ENCODE measurements around the gene TEC.

Gene TEC

DNA sequence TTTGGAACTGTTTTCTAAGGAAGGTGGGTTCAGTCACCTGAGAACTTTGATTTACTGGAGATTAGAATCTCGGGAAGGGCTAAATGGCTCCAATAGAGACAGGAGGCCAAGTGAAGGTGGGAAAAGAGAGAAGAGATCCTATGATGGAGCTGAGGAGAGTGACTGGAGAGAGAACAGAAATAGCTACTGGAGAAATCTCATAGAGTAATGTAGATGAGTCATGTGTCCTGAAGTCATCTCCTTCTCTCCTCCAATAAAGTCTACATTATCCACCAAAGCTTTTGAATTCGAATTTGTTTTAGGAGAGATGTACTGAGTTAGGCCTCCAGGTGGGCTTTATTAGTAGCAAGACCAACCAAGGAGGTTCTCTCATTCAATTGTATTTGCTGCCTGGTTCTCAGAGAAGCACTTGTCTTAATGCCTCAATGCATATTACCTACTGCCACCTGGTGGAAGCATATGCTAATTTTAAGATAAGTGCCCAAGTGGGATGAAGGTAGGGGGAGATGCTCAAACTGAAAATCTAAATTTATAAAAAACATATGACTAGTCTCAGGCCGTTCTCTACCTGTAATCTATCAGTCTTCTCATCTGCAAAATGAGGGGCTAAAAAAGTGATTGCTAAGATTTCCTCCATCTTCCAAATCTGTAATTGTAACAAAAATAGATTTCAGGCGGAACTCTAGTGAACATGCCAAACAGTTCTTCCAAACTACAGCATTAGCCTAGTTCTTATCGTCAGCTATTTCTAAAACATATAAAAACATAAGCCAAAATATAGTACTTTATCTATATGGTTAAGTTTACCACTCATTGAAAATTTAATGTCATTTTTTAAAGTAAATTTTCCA is 160.0 kb downstream of the TEC start:
- H3K4me3 ChIP-seq (ENCODE audit: low read depth, low read length), result no peak overlapping the region
- DNase-seq (ENCODE audit: low read depth), result no peak

DNA sequence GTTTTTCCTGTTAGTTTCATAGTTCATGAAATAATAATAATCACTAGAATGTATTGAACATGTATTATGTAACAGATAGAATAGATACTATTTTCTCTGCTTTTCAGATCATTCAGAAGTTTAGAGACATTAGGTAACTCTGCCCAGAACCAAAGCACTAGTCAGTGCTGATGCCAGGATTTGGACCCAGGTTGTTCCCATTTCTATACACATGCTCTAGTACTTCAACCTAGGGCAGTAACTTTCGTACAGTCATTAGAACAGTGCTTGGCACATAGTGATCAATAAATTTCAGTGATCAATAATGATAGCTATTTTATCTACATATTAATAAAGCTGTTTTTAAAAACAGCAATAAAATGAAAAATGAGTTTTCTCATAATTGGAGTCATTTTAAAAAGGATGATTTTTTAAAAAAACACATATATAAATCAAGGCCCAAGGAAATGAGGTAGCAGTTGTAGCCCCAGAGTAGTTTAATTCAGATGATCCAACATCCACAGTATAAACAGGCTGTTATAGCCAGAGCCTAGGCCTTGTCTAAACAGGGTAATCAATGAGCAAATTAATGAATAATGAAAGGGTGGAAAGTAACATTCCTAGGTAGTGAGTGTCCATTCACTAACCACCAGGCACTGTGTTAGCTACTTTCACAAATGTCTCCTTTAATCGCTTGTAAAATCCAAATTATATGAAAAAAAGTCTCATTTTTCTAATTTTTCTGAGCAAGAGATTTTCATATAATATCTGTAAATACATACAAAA is 161.1 kb downstream of the TEC start:
- H3K4me3 ChIP-seq (ENCODE audit: low read depth, low read length), result no peak overlapping the region
- DNase-seq (ENCODE audit: low read depth), result no peak

GRCh38 chr4:48105230-48105629 is 164.4 kb downstream of the TEC start:
- no peak for DNase-seq (ENCODE audit: low read depth)
- no peak overlapping the region for H3K4me3 ChIP-seq (ENCODE audit: low read depth, low read length)

- no peak for DNase-seq (ENCODE audit: low read depth)
- no peak overlapping the region for H3K4me3 ChIP-seq (ENCODE audit: low read depth, low read length)
Observed at GRCh38 chr4:48103483-48104139, 166.0 kb downstream of the TEC start.

- DNase-seq (ENCODE audit: low read depth), result no peak
- H3K4me3 ChIP-seq (ENCODE audit: low read depth, low read length), result no peak overlapping the region
Observed at GRCh38 chr4:48102303-48102702, 167.3 kb downstream of the TEC start.

DNA sequence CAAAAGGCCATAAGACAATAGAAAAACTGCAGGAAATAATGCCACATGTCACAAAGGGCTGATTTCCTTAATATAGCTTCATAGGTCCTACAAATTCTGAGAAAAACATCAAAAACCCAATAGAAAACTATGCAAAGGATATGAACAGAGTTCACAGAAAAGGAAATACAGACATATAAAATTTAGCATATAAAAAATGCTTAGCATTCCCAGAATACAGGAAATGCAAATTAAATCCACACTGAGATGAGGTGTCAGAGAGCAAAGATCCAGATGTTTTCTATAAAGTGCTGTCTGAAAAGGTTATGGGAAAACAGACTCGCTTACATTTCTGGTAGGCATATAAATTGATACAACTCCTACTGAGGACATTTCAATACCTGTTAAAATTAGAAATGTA is 169.4 kb downstream of the TEC start:
- DNase-seq (ENCODE audit: low read depth), result no peak
- no peak overlapping the region for H3K4me3 ChIP-seq (ENCODE audit: low read depth, low read length)

- no peak overlapping the region for H3K4me3 ChIP-seq (ENCODE audit: low read depth, low read length)
- no peak for DNase-seq (ENCODE audit: low read depth)
Observed at GRCh38 chr4:48095441-48095840, 174.2 kb downstream of the TEC start.

DNA sequence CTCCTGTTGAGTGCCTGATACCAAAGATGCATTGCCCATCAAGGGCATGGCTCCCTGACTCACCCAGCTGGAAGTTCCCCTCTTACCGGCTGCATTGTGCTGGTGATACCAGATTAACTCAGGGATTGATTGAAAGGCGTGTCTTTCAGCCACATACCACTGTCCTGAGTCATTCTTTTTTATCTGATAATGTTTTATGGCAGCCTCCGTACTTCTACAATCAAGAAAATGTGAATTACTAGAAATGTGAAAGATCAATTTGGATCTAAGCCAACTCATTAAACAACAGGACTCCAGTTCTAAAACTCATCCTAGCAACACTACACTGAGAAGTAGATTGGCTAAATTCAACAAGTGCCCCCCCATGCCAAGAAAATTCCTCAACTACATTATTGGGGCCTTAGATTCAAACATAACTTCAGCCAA is 175.6 kb downstream of the TEC start:
- no peak for DNase-seq (ENCODE audit: low read depth)
- H3K4me3 ChIP-seq (ENCODE audit: low read depth, low read length), result no peak overlapping the region

GRCh38 chr4:48090621-48091020 is 179.0 kb downstream of the TEC start:
- no peak overlapping the region for H3K4me3 ChIP-seq (ENCODE audit: low read depth, low read length)

GRCh38 chr4:48085821-48086589 is 183.6 kb downstream of the TEC start:
- no peak for DNase-seq (ENCODE audit: low read depth)
- no peak overlapping the region for H3K4me3 ChIP-seq (ENCODE audit: low read depth, low read length)

More at GRCh38 chr4:48090621-48091020, 179.0 kb downstream of the TEC start:
- DNase-seq (ENCODE audit: low read depth), result no peak
